Measurements from ENCODE around the gene CDH20. TPM values are rescaled to one million over a fixed set of nuclear protein-coding genes. Genes with fewer than 3 reads are reported as not detected.
"Not testable (repeated sequence)": the region's sequence is repeated elsewhere in the genome, so short reads cannot be mapped to it uniquely, and the experiment has no call there.

Gene CDH20
- total RNA-seq, 1 donor from 2014 or later: not detected

DNA sequence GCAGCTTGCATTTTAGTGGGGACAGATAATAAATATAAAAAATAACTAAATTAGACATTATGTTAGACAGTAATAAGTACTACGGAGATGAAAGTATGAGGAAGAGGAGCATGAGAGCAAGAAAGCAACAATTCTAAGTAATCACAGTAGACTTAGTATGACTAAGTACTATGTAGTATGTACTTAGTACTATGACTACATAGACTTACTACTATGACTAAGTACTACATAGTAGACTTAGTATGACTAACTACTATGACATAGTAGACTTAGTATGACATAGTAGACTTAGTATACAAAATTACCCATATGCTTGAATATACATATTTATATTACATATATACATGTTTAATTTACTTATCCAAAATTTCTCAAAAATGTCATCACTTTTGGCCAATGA lies 29.3 kb downstream of the CDH20 start:
- DNase-seq (ENCODE audit: low read depth): no peak
- no peaks in the 10 kb centered on the region for H3K27me3 ChIP-seq (ENCODE audit: control insufficient read depth, insufficient read depth, low read length)
- no peak overlapping the region for H3K4me3 ChIP-seq (ENCODE audit: low read depth, low read length)
- TF ChIP-seq CTCF (IDR thresholded peaks at IDR 0.05; ENCODE audit: insufficient read depth, low read length, poor library complexity, severe bottlenecking): no peak
- H3K36me3 ChIP-seq (ENCODE audit: control insufficient read depth, insufficient read depth, low read length): no peaks in the 10 kb centered on the region

DNA sequence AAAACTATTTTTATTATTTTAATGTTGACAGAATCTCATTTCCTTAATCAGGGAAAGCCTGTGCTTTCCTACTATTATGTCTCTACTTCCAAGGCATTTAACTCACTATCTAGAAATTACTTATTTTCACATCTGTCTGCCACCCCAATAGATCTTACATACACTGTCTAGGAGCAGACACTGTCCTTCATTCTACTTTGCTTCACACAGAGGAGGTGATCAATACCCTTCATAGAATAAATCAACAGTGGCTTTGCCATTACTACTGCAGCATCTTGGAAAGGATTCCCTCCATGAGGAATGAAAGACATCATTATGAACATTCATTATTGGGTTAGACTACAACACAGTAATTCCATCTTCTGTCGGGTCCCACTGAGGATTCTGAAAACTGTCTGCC lies 31.7 kb downstream of the CDH20 start:
- no peak for TF ChIP-seq CTCF (IDR thresholded peaks at IDR 0.05; ENCODE audit: insufficient read depth, low read length, poor library complexity, severe bottlenecking)
- H3K27me3 ChIP-seq (ENCODE audit: control insufficient read depth, insufficient read depth, low read length): no peaks in the 10 kb centered on the region
- no peaks in the 10 kb centered on the region for H3K36me3 ChIP-seq (ENCODE audit: control insufficient read depth, insufficient read depth, low read length)
- DNase-seq (ENCODE audit: low read depth): no peak
- H3K4me3 ChIP-seq (ENCODE audit: low read depth, low read length): no peak overlapping the region

GRCh38 chr18:61368001-61368400 lies 34.8 kb downstream of the CDH20 start:
- Histone ChIP-seq H3K36me3 (ENCODE audit: control insufficient read depth, insufficient read depth, low read length) (no peaks in the 10 kb centered on the region), H3K27me3 (ENCODE audit: control insufficient read depth, insufficient read depth, low read length) (no peaks in the 10 kb centered on the region), H3K4me3 (ENCODE audit: low read depth, low read length) (no peak overlapping the region)
- DNase-seq (ENCODE audit: low read depth): no peak
- TF ChIP-seq CTCF (IDR thresholded peaks at IDR 0.05; ENCODE audit: insufficient read depth, low read length, poor library complexity, severe bottlenecking): no peak

DNA sequence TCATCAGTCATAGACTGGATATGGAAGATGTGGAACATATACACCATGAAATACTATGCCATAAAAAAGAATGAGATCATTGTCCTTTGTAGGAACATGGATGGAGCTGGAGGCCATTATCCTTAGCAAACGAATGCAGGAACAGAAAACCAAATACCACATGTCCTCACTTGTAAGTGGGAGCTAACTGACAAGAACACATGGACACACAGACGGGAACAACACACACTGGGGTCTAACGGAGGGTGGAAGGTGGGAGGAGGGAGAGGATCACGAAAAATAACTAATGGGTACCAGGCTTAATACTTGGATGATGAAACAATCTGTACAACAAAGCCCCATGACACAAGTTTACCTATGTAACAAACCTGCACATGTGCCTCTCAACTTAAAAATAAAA lies 36.4 kb downstream of the CDH20 start:
- not testable (repeated sequence) for DNase-seq (ENCODE audit: low read depth); H3K27me3 ChIP-seq (ENCODE audit: control insufficient read depth, insufficient read depth, low read length); H3K36me3 ChIP-seq (ENCODE audit: control insufficient read depth, insufficient read depth, low read length); H3K4me3 ChIP-seq (ENCODE audit: low read depth, low read length)

GRCh38 chr18:61371111-61371510 lies 37.9 kb downstream of the CDH20 start:
- Histone ChIP-seq H3K4me3 (ENCODE audit: low read depth, low read length) (no peak overlapping the region), H3K27me3 (ENCODE audit: control insufficient read depth, insufficient read depth, low read length) (no peaks in the 10 kb centered on the region), H3K36me3 (ENCODE audit: control insufficient read depth, insufficient read depth, low read length) (no peaks in the 10 kb centered on the region)
- no peak for DNase-seq (ENCODE audit: low read depth)
- no peak for TF ChIP-seq CTCF (IDR thresholded peaks at IDR 0.05; ENCODE audit: insufficient read depth, low read length, poor library complexity, severe bottlenecking)

- DNase-seq (ENCODE audit: low read depth): no peak
- TF ChIP-seq CTCF (IDR thresholded peaks at IDR 0.05; ENCODE audit: insufficient read depth, low read length, poor library complexity, severe bottlenecking): no peak
- Histone ChIP-seq H3K27me3 (ENCODE audit: control insufficient read depth, insufficient read depth, low read length) (no peaks in the 10 kb centered on the region), H3K36me3 (ENCODE audit: control insufficient read depth, insufficient read depth, low read length) (no peaks in the 10 kb centered on the region), H3K4me3 (ENCODE audit: low read depth, low read length) (no peak overlapping the region)
These were observed 46.6 kb downstream of the CDH20 start for GRCh38 chr18:61379827-61380226.

Data from kidney epithelial cell (primary cell).